Measurements from ENCODE around the gene IGSF22.

IGSF22 gene

GRCh38 chr11:18700872-18701271, 25.1 kb downstream of the IGSF22 start:
- H3K27me3 ChIP-seq (ENCODE audit: control insufficient read depth in 3 of 3, insufficient read depth in 3 of 3, low read depth in 1 of 3, low read length in 3 of 3), result peaks cover 0 to 28% (median 16%) of the 10 kb centered on the region in 3 experiments
- H3K4me3 ChIP-seq (ENCODE audit: low read length in 2 of 2), result no peak overlapping the region
- H4K8ac ChIP-seq (ENCODE audit: low read depth, low read length), result no peak overlapping the region
- H2BK12ac ChIP-seq (ENCODE audit: low read length), result no peak overlapping the region
- no peak overlapping the region for H3K9ac ChIP-seq (ENCODE audit: low read depth, low read length, poor library complexity)
- H3K4ac ChIP-seq (ENCODE audit: low read length), result no peak overlapping the region
- H3K79me1 ChIP-seq (ENCODE audit: low read depth, low read length), result no peaks in the 10 kb centered on the region
- H3K14ac ChIP-seq (ENCODE audit: low read length), result no peak overlapping the region
- H2AK5ac ChIP-seq (ENCODE audit: low read depth, low read length), result peak overlapping the region; percentile 49
- no peak overlapping the region for H2BK120ac ChIP-seq (ENCODE audit: low read depth, low read length)
- no peak for DNase-seq (ENCODE audit: low spot score)
- H3K9me3 ChIP-seq (replicated peaks in 1 of 2; ENCODE audit: control insufficient read depth in 2 of 2, insufficient read depth in 1 of 2, low read depth in 1 of 2, low read length in 2 of 2), result no peaks in the 10 kb centered on the region
- no peak overlapping the region for H3K23ac ChIP-seq (ENCODE audit: low read depth, low read length, poor library complexity)
- H2BK5ac ChIP-seq (ENCODE audit: low read length), result no peak overlapping the region
- H3K4me1 ChIP-seq (ENCODE audit: control insufficient read depth in 2 of 2, insufficient read depth in 1 of 2, low read depth in 1 of 2, low read length in 2 of 2), result peaks cover 8 to 9% of the 10 kb centered on the region in 2 donors
- no peak overlapping the region for H3K4me2 ChIP-seq (ENCODE audit: insufficient read depth, low read length, poor library complexity, severe bottlenecking)
- no peak overlapping the region for H2BK15ac ChIP-seq (ENCODE audit: low read length)
- H3K27ac ChIP-seq (replicated peaks; ENCODE audit: low read length), result no peak overlapping the region
- H3K36me3 ChIP-seq (replicated peaks in 1 of 2; ENCODE audit: control insufficient read depth in 2 of 2, insufficient read depth in 2 of 2, low read length in 2 of 2), result peaks cover 0 to 2% of the 10 kb centered on the region in 2 donors
- peak overlapping the region; percentile 75 for H4K91ac ChIP-seq (ENCODE audit: low read depth, low read length, poor library complexity)
- no peak overlapping the region for H2AFZ ChIP-seq (ENCODE audit: low read length)
- H3K18ac ChIP-seq (ENCODE audit: low read length), result no peak overlapping the region
- WGBS, 2 donors (ENCODE audit: extremely low coverage in 2 of 2, insufficient read length in 2 of 2, insufficient replicate concordance in 1 of 2), result no CpG with 5 or more reads among the region's 7 CpGs

- Histone ChIP-seq H3K4me2 (ENCODE audit: insufficient read depth, low read length, poor library complexity, severe bottlenecking) (no peak overlapping the region), H3K4me3 (ENCODE audit: low read length in 2 of 2) (no peak overlapping the region), H3K23ac (ENCODE audit: low read depth, low read length, poor library complexity) (peak overlapping the region; percentile 47), H2BK12ac (ENCODE audit: low read length) (no peak overlapping the region), H2BK120ac (ENCODE audit: low read depth, low read length) (no peak overlapping the region), H2BK15ac (ENCODE audit: low read length) (no peak overlapping the region), H2AK5ac (ENCODE audit: low read depth, low read length) (peak overlapping the region; percentile 49), H2AFZ (ENCODE audit: low read length) (no peak overlapping the region), H2BK5ac (ENCODE audit: low read length) (no peak overlapping the region), H3K36me3 (replicated peaks in 1 of 2; ENCODE audit: control insufficient read depth in 2 of 2, insufficient read depth in 2 of 2, low read length in 2 of 2) (peaks cover 0 to 2% of the 10 kb centered on the region in 2 donors), H4K8ac (ENCODE audit: low read depth, low read length) (no peak overlapping the region), H3K4me1 (ENCODE audit: control insufficient read depth in 2 of 2, insufficient read depth in 1 of 2, low read depth in 1 of 2, low read length in 2 of 2) (peaks cover 8 to 9% of the 10 kb centered on the region in 2 donors), H3K27me3 (ENCODE audit: control insufficient read depth in 3 of 3, insufficient read depth in 3 of 3, low read depth in 1 of 3, low read length in 3 of 3) (peaks cover 0 to 27% (median 16%) of the 10 kb centered on the region in 3 experiments), H4K91ac (ENCODE audit: low read depth, low read length, poor library complexity) (no peak overlapping the region), H3K4ac (ENCODE audit: low read length) (no peak overlapping the region), H3K27ac (replicated peaks; ENCODE audit: low read length) (no peak overlapping the region), H3K9ac (ENCODE audit: low read depth, low read length, poor library complexity) (peak overlapping the region; percentile 32), H3K79me1 (ENCODE audit: low read depth, low read length) (no peaks in the 10 kb centered on the region), H3K14ac (ENCODE audit: low read length) (no peak overlapping the region), H3K9me3 (replicated peaks in 1 of 2; ENCODE audit: control insufficient read depth in 2 of 2, insufficient read depth in 1 of 2, low read depth in 1 of 2, low read length in 2 of 2) (no peaks in the 10 kb centered on the region), H3K18ac (ENCODE audit: low read length) (no peak overlapping the region)
- DNase-seq (ENCODE audit: low spot score), result no peak
- WGBS, 2 donors (ENCODE audit: extremely low coverage in 2 of 2, insufficient read length in 2 of 2, insufficient replicate concordance in 1 of 2), result no CpG with 5 or more reads among the region's 1 CpG
Measured at GRCh38 chr11:18700375-18700774, 25.6 kb downstream of the IGSF22 start.

GRCh38 chr11:18699848-18700261, 26.1 kb downstream of the IGSF22 start:
- no peak for DNase-seq (ENCODE audit: low spot score)
- H3K18ac ChIP-seq (ENCODE audit: low read length), result no peak overlapping the region
- no peak overlapping the region for H3K27ac ChIP-seq (replicated peaks; ENCODE audit: low read length)
- no peak overlapping the region for H4K8ac ChIP-seq (ENCODE audit: low read depth, low read length)
- no peak overlapping the region for H2BK120ac ChIP-seq (ENCODE audit: low read depth, low read length)
- no CpG with 5 or more reads among the region's 3 CpGs for WGBS, 2 donors (ENCODE audit: extremely low coverage in 2 of 2, insufficient read length in 2 of 2, insufficient replicate concordance in 1 of 2)
- no peaks in the 10 kb centered on the region for H3K9me3 ChIP-seq (replicated peaks in 1 of 2; ENCODE audit: control insufficient read depth in 2 of 2, insufficient read depth in 1 of 2, low read depth in 1 of 2, low read length in 2 of 2)
- no peak overlapping the region for H2BK15ac ChIP-seq (ENCODE audit: low read length)
- peak overlapping the region; percentile 13 for H2AK5ac ChIP-seq (ENCODE audit: low read depth, low read length)
- H3K4me2 ChIP-seq (ENCODE audit: insufficient read depth, low read length, poor library complexity, severe bottlenecking), result no peak overlapping the region
- no peak overlapping the region for H4K91ac ChIP-seq (ENCODE audit: low read depth, low read length, poor library complexity)
- peaks cover 0 to 27% (median 16%) of the 10 kb centered on the region in 3 experiments for H3K27me3 ChIP-seq (ENCODE audit: control insufficient read depth in 3 of 3, insufficient read depth in 3 of 3, low read depth in 1 of 3, low read length in 3 of 3)
- H3K36me3 ChIP-seq (replicated peaks in 1 of 2; ENCODE audit: control insufficient read depth in 2 of 2, insufficient read depth in 2 of 2, low read length in 2 of 2), result peaks cover 0 to 2% of the 10 kb centered on the region in 2 donors
- H2AFZ ChIP-seq (ENCODE audit: low read length), result peak overlapping the region; percentile 99
- no peak overlapping the region for H3K23ac ChIP-seq (ENCODE audit: low read depth, low read length, poor library complexity)
- H3K9ac ChIP-seq (ENCODE audit: low read depth, low read length, poor library complexity), result no peak overlapping the region
- no peak overlapping the region for H2BK5ac ChIP-seq (ENCODE audit: low read length)
- H3K4ac ChIP-seq (ENCODE audit: low read length), result no peak overlapping the region
- no peaks in the 10 kb centered on the region for H3K79me1 ChIP-seq (ENCODE audit: low read depth, low read length)
- H3K14ac ChIP-seq (ENCODE audit: low read length), result no peak overlapping the region
- H3K4me1 ChIP-seq (ENCODE audit: control insufficient read depth in 2 of 2, insufficient read depth in 1 of 2, low read depth in 1 of 2, low read length in 2 of 2), result peaks cover 8 to 9% of the 10 kb centered on the region in 2 donors
- H2BK12ac ChIP-seq (ENCODE audit: low read length), result no peak overlapping the region
- peak overlapping the region in 1 of 2 donors; percentile 47 for H3K4me3 ChIP-seq (ENCODE audit: low read length in 2 of 2)

GRCh38 chr11:18699269-18699596, 26.8 kb downstream of the IGSF22 start:
- no peak overlapping the region for H2BK120ac ChIP-seq (ENCODE audit: low read depth, low read length)
- no peak overlapping the region for H4K8ac ChIP-seq (ENCODE audit: low read depth, low read length)
- H2BK12ac ChIP-seq (ENCODE audit: low read length), result no peak overlapping the region
- no peaks in the 10 kb centered on the region for H3K79me1 ChIP-seq (ENCODE audit: low read depth, low read length)
- H3K4me1 ChIP-seq (ENCODE audit: control insufficient read depth in 2 of 2, insufficient read depth in 1 of 2, low read depth in 1 of 2, low read length in 2 of 2), result peaks cover 8 to 9% of the 10 kb centered on the region in 2 donors
- no peak overlapping the region for H2AK5ac ChIP-seq (ENCODE audit: low read depth, low read length)
- H2BK15ac ChIP-seq (ENCODE audit: low read length), result no peak overlapping the region
- peaks cover 0 to 2% of the 10 kb centered on the region in 2 donors for H3K36me3 ChIP-seq (replicated peaks in 1 of 2; ENCODE audit: control insufficient read depth in 2 of 2, insufficient read depth in 2 of 2, low read length in 2 of 2)
- no CpG with 5 or more reads among the region's 9 CpGs for WGBS, 2 donors (ENCODE audit: extremely low coverage in 2 of 2, insufficient read length in 2 of 2, insufficient replicate concordance in 1 of 2)
- H2BK5ac ChIP-seq (ENCODE audit: low read length), result peak overlapping the region; percentile 40
- H3K18ac ChIP-seq (ENCODE audit: low read length), result no peak overlapping the region
- no peaks in the 10 kb centered on the region for H3K9me3 ChIP-seq (replicated peaks in 1 of 2; ENCODE audit: control insufficient read depth in 2 of 2, insufficient read depth in 1 of 2, low read depth in 1 of 2, low read length in 2 of 2)
- no peak overlapping the region for H3K23ac ChIP-seq (ENCODE audit: low read depth, low read length, poor library complexity)
- no peak overlapping the region for H3K27ac ChIP-seq (replicated peaks; ENCODE audit: low read length)
- peak overlapping the region; percentile 99 for H2AFZ ChIP-seq (ENCODE audit: low read length)
- no peak overlapping the region for H3K14ac ChIP-seq (ENCODE audit: low read length)
- H3K27me3 ChIP-seq (ENCODE audit: control insufficient read depth in 3 of 3, insufficient read depth in 3 of 3, low read depth in 1 of 3, low read length in 3 of 3), result peaks cover 0 to 27% (median 16%) of the 10 kb centered on the region in 3 experiments
- H3K9ac ChIP-seq (ENCODE audit: low read depth, low read length, poor library complexity), result no peak overlapping the region
- peak overlapping the region; percentile 61 for H3K4me2 ChIP-seq (ENCODE audit: insufficient read depth, low read length, poor library complexity, severe bottlenecking)
- no peak overlapping the region for H4K91ac ChIP-seq (ENCODE audit: low read depth, low read length, poor library complexity)
- no peak overlapping the region for H3K4ac ChIP-seq (ENCODE audit: low read length)
- DNase-seq (ENCODE audit: low spot score), result no peak
- H3K4me3 ChIP-seq (ENCODE audit: low read length in 2 of 2), result peak overlapping the region; percentile 47 to 85

Data from neuronal stem cell (in vitro differentiated cells).